Neutrophil (primary cell): Measurements from ENCODE around the gene MCM3AP.

Experiments used
- H3K27ac ChIP-seq: fragments of 200-600 bp; sonication (generic); 2 replicates; pipeline ENCODE4 v1.5.1; 2016; ENCODE audit warnings: mild to moderate bottlenecking, moderate library complexity
- H3K27me3 ChIP-seq: fragments of 200-600 bp; sonication (generic); 2 replicates; pipeline ENCODE4 v1.6.0; 2016; ENCODE audit warnings: mild to moderate bottlenecking
- H3K36me3 ChIP-seq: fragments of 200-600 bp; sonication (generic); 2 replicates; pipeline ENCODE4 v1.5.1; 2017
- H3K4me1 ChIP-seq, 2 experiments: fragments of 200-600 bp in 1 of 2; sonication (generic) in 1 of 2; 1 replicate in 1 of 2; 2 replicates in 1 of 2; pipeline versions ENCODE4 v1.5.1 to v1.6.1; 2013 to 2016; ENCODE audit warnings: low read depth in 1 of 2, low read length in 1 of 2, mild to moderate bottlenecking in 1 of 2, moderate library complexity in 1 of 2; ENCODE audit not compliant: control insufficient read depth in 1 of 2, insufficient read depth in 1 of 2
- H3K4me3 ChIP-seq, 2 experiments: fragments of 200-600 bp in 1 of 2; sonication (generic) in 1 of 2; 1 replicate in 1 of 2; 2 replicates in 1 of 2; pipeline ENCODE4 v1.5.1; 2013 to 2016; ENCODE audit warnings: low read depth in 1 of 2, low read length in 1 of 2, mild to moderate bottlenecking in 1 of 2, moderate library complexity in 1 of 2
- H3K9me3 ChIP-seq: fragments of 200-600 bp; sonication (generic); 2 replicates; pipeline ENCODE4 v1.5.1; 2016
- TF ChIP-seq, protein P1 (sequence below): fragments of 200-600 bp; sonication (generic); IDR thresholded peaks from 2 replicates; pipeline ENCODE4 v1.5.1; 2016; ENCODE audit warnings: antibody characterized with exemption

MCM3AP gene

DNA sequence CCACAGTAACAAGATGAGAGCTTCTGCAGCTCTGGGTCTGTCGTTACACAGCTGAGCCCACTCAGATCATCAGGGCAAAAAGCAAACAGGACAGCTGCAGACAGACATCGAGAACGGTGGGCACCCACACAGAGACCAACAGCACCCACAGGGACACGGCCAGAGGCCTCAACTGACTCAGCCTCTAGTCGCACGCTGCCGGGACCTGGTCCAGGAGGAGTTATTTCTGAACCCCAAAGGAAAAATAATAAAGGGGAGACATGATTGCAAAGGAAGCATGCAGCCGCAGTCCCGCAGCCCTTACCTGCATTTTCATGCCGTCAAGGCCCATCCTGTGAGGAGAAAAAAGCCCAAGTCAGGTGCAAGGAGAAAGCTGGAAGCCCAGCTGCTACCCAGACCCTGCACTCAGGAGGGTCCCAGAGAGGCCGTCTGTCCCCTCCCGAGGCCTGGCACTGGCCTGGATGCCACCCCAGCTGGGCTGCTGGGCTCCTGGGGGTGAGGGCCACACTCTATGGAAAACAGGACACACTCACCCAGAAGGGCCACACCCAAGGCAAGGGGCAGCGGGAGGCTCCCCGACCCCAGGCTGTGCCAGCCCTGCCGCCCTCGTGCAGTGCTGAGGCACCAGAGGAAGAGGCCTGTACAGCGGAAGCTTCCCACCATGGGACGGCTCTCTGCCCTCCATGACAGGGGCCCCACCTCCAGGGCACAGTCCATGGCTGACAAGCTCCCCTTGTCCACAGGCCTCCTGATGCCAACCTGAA, 72.5 kb downstream of the MCM3AP start:
- Histone ChIP-seq H3K27me3 (no peaks in the 10 kb centered on the region), H3K4me1 (no peaks in the 10 kb centered on the region), H3K9me3 (no peaks in the 10 kb centered on the region), H3K27ac (no peak overlapping the region), H3K36me3 (peaks cover 5% of the 10 kb centered on the region), H3K4me3 (no peak overlapping the region)
- TF ChIP-seq, protein P1, sequence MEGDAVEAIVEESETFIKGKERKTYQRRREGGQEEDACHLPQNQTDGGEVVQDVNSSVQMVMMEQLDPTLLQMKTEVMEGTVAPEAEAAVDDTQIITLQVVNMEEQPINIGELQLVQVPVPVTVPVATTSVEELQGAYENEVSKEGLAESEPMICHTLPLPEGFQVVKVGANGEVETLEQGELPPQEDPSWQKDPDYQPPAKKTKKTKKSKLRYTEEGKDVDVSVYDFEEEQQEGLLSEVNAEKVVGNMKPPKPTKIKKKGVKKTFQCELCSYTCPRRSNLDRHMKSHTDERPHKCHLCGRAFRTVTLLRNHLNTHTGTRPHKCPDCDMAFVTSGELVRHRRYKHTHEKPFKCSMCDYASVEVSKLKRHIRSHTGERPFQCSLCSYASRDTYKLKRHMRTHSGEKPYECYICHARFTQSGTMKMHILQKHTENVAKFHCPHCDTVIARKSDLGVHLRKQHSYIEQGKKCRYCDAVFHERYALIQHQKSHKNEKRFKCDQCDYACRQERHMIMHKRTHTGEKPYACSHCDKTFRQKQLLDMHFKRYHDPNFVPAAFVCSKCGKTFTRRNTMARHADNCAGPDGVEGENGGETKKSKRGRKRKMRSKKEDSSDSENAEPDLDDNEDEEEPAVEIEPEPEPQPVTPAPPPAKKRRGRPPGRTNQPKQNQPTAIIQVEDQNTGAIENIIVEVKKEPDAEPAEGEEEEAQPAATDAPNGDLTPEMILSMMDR: no peak

DNA sequence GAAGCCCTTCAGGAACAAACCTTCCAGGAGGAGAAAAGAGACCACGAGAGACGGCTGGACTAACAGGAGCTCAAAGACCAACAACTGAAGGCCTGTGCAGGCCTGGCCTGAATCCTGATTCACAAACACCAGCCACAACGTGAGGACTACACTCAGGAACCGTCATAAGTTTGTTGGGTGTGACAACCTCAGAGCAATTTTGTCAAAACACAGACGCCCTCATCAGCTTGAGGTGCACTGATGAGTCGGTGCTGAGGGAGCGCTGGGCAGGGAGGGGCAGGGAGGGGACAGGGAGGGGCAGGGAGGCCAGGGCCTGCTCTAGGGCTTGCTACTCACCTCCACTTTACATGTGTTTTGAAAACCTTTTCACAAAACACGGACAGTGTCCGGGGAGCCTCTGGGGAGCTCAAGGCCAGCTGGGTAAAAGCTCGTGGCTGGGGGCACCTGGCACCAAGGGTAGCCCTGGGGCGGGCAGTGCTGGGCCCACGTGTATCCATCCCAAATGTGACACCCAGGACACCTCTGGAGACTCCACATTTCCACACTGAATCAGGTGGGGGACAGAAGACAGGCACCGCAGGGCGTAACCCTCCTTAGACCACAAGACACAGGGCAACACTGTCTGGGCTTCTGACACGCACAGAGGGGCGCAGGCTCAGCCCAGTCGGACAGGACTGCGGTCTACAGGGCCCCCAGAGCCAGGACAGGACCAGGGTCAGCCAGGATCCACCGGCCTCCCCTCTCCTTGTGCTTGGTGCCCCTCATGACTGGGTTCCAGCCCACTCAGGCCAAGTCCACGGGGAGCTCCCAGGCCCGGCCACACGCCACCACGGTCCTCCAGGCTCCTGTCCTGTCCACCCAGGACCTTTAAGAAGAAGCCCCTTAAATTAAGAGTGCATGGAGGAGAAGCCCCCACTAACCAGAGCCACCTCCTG, 73.4 kb downstream of the MCM3AP start:
- peaks cover 5% of the 10 kb centered on the region for H3K36me3 ChIP-seq
- H3K9me3 ChIP-seq: no peaks in the 10 kb centered on the region
- H3K4me3 ChIP-seq: no peak overlapping the region
- H3K27ac ChIP-seq: no peak overlapping the region
- H3K27me3 ChIP-seq: no peaks in the 10 kb centered on the region
- H3K4me1 ChIP-seq: no peaks in the 10 kb centered on the region
- TF ChIP-seq, protein P1: no peak

DNA sequence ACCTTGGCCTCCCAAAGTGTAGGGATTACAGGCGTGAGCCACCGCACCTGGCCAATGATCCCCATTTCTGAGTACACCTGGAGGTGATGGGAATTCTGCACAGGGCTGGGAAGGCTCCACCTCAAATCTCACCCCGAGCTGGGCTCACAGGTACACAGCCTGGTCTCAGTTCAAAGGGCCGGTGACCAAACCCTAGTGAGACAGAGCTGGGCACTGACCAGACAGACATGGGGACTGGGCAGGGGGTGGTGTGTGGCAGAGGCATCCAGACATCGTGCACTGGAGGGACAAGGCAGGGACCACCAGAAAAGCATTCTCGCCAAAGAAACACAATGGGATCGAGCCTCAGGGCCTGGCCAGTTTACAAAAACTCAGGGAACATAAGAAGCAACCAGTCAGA, 74.0 kb downstream of the MCM3AP start:
- Histone ChIP-seq H3K4me3 (no peak overlapping the region), H3K4me1 (no peaks in the 10 kb centered on the region), H3K27ac (no peak overlapping the region), H3K27me3 (no peaks in the 10 kb centered on the region), H3K9me3 (no peaks in the 10 kb centered on the region), H3K36me3 (peaks cover 8% of the 10 kb centered on the region)
- TF ChIP-seq, protein P1: no peak

DNA sequence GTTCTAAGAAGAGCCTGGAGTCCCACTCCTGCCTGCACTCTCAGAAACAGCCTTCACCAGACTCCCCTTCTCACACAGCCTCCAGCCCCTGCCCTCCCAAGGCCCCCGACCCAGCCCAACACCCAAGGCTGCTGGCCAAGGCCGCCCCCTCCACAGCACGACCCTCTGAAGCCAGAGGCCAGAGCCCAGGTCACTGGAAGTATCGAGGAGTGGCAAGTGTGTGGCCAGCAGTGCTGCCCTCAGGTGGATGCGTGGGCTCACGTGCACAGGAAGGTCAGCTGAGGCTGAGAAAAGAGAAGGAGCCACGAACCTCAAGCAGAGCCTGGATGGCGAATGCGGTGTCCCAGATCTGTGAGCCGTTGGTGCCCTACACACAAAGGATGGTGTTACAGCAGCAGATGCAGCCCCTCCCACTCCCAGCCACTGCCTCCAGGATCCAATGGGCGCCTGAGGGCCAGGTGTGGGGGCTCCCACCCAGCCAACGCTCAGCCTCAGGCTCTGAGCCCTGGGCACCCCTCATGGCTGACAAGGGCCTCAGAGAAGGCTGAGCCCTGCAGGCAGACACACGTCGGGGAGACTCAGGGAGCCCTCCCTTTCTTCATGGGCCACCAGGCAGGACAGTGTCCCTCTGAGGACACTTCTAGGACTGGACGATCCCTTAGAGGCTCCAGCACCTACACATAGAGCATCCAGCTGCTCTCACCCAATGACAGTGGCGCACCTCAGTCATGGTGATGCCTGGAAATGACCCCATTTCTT, 74.9 kb downstream of the MCM3AP start:
- H3K27ac ChIP-seq: no peak overlapping the region
- peaks cover 12% of the 10 kb centered on the region for H3K36me3 ChIP-seq
- TF ChIP-seq, protein P1: no peak
- H3K4me1 ChIP-seq: no peaks in the 10 kb centered on the region
- no peaks in the 10 kb centered on the region for H3K27me3 ChIP-seq
- no peaks in the 10 kb centered on the region for H3K9me3 ChIP-seq
- H3K4me3 ChIP-seq: no peak overlapping the region
